Choroid plexus epithelial cell (primary cell): ENCODE measurements around the gene LARP4B.
A peak's percentile ranks its signal among the peaks of the same experiment; 100 is the strongest.

Experiments used
- DNase-seq: peaks from one replicate; pipeline ENCODE4 v3.0.0-alpha.2; 2010; ENCODE audit warnings: low read depth
- H3K4me3 ChIP-seq: 2 replicates; pipeline ENCODE4 v1.5.1; 2011; ENCODE audit warnings: low read depth, mild to moderate bottlenecking, control low read depth, low read length, moderate library complexity
- CTCF ChIP-seq: conservative IDR thresholded peaks from 2 replicates; pipeline ENCODE4 v1.5.1; 2011; ENCODE audit warnings: low read depth, mild to moderate bottlenecking, control low read depth, inconsistent platforms, low read length, moderate library complexity

LARP4B gene

GRCh38 chr10:850093-850492 lies 81.4 kb downstream of the LARP4B start:
- TF ChIP-seq CTCF = no peak
- no peak for DNase-seq
- H3K4me3 ChIP-seq = no peak overlapping the region

GRCh38 chr10:847868-848267 lies 83.6 kb downstream of the LARP4B start:
- peak; percentile 69 for TF ChIP-seq CTCF
- H3K4me3 ChIP-seq = no peak overlapping the region
- peak; percentile 72 for DNase-seq

- TF ChIP-seq CTCF = no peak
- no peak for DNase-seq
- no peak overlapping the region for H3K4me3 ChIP-seq
Observed at GRCh38 chr10:846126-846685, 85.3 kb downstream of the LARP4B start.

GRCh38 chr10:845526-845925 lies 86.0 kb downstream of the LARP4B start:
- TF ChIP-seq CTCF = no peak
- no peak overlapping the region for H3K4me3 ChIP-seq
- no peak for DNase-seq

- no peak overlapping the region for H3K4me3 ChIP-seq
- TF ChIP-seq CTCF = no peak
- peak; percentile 57 for DNase-seq
Observed at GRCh38 chr10:844552-844951, 87.0 kb downstream of the LARP4B start.

GRCh38 chr10:843703-844102 lies 87.8 kb downstream of the LARP4B start:
- H3K4me3 ChIP-seq = no peak overlapping the region
- no peak for TF ChIP-seq CTCF
- peak; percentile 37 for DNase-seq

GRCh38 chr10:842795-843194 lies 88.7 kb downstream of the LARP4B start:
- no peak for TF ChIP-seq CTCF
- H3K4me3 ChIP-seq = no peak overlapping the region
- no peak for DNase-seq
